GM13977 (cell line): ENCODE results near the gene ZSCAN29.
A peak's percentile ranks its signal among the peaks of the same experiment; 100 is the strongest.

Experiments used
- DNase-seq: peaks from one replicate; pipeline ENCODE4 v3.0.0; 2012; ENCODE audit warnings: low spot score
- CTCF ChIP-seq: IDR thresholded peaks from 2 replicates; pipeline ENCODE4 v1.5.1; 2012; ENCODE audit warnings: mild to moderate bottlenecking, control low read depth; ENCODE audit not compliant: insufficient read depth; ENCODE audit errors: extremely low read depth, missing control alignments
- in situ Hi-C: fragments of 300-500 bp; cut with MboI; formaldehyde crosslinking; loops from one replicate; pipeline ENCODE4 v1.12.0; 2022; ENCODE audit warnings: low sequenced_read_pairs, low pct_unique_long_range_greater_than_20kb, mixed read lengths, inconsistent platforms; ENCODE audit not compliant: unreplicated experiment

The ZSCAN29 gene

GRCh38 chr15:43382310-43382709 lies 11.5 kb upstream of the ZSCAN29 start:
- in situ Hi-C loops: no loop called here
- no peak for DNase-seq
- no peak for TF ChIP-seq CTCF

- no peak for TF ChIP-seq CTCF
- DNase-seq: no peak
- in situ Hi-C loops: no loop called here
Measured at GRCh38 chr15:43378601-43379000, 7.8 kb upstream of the ZSCAN29 start.

GRCh38 chr15:43376017-43376705 lies 5.3 kb upstream of the ZSCAN29 start:
- DNase-seq: peak; percentile 47
- peak; percentile 66 for TF ChIP-seq CTCF
- in situ Hi-C loops: no loop called here

- DNase-seq: no peak
- in situ Hi-C loops: no loop called here
- TF ChIP-seq CTCF: no peak
Measured at GRCh38 chr15:43370310-43370974, 401 bp downstream of the ZSCAN29 start.

GRCh38 chr15:43361313-43361903 lies 9.4 kb downstream of the ZSCAN29 start:
- DNase-seq: no peak
- in situ Hi-C loops: no loop called here
- TF ChIP-seq CTCF: no peak

- no peak for DNase-seq
- no peak for TF ChIP-seq CTCF
- in situ Hi-C loops: no loop called here
Measured at GRCh38 chr15:43360821-43361220, 10.0 kb downstream of the ZSCAN29 start.
